Ureter (tissue), 1 donor: ENCODE measurements around the gene DPYSL3. TPM values are rescaled to one million over a fixed set of nuclear protein-coding genes. Genes with fewer than 3 reads are reported as not detected.
"Not testable (repeated sequence)": the region's sequence is repeated elsewhere in the genome, so short reads cannot be mapped to it uniquely, and the experiment has no call there.

ENCODE experiments used
- DNase-seq: peaks from one replicate; pipeline ENCODE4 v3.0.0-alpha.2; 2020; ENCODE audit warnings: low spot score
- total RNA-seq: library from RNA; stranded (reverse); gene quantifications from one replicate; pipeline ENCODE4 v1.2.4, GENCODE V29; 2023
- donor health status: DM: yes; HTN: yes; CAD: no.

The DPYSL3 gene
- 130 TPM for total RNA-seq

DNA sequence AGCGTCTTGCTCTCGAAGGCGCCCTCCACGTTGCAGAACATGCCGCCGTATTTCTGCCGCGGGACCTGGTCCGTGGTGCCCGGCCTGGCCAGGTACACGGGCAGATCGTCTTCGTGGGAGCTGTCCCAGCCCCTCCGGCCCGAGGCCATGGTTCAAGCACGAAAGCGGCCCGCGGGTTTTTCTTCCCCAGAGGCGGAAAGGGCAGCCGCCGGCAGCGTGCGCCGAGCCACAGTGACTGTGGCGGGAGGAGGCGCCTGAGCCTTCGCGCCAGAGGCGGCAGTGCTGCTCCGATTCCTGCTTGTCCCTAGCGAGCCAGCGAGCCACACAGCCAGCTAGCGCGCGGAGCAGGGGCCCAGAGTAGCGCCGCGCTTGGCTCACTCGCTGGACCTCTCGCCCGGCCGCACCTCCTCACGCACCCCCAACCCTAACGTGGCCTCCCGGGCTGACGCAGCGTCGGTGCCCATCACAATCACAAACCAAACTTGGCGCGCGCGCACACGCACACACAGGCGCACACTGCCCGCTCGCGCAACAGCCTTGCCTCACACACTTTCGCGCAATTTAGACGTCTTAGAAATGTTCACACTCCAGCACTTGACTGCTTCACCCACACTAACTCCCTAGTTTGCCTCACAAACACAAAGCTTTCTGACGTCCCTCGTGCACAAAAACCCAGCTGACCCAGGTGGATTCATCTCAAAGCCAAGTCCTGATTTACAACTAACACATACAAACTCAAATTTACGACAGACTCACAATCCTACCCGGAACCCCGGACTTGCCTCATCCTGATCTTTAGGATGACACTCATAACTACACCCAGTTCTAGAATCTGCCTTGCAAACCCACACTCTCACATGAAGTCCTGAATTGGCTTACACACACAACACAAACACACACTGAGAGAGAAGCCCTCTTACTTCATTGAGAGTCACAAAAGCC lies at the start of gene DPYSL3:
DPYSL3 (minus strand) TSS at position 359 of the 942 bp plus-strand sequence; CDS start at position 149, 210 bp downstream.
- DNase-seq: peak; percentile 80

DNA sequence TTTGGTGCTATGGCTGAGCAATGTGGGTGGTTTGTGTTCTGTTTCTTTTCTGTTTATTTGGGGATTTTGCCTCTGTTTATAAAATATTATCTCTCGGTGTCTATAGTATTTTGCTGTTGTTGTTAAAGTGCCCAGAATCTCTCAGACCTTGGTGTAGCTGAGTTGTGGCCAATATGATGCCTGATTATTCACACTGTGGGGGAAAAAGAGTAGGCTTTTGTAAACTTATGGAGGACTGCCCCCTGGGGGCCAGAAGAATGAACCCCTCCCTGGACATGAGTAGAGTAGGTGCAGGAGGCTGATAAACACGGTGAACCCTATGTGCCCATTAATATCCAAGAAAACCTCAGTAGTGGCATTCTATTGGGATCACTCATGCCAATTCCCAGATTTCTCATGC lies 49.0 kb upstream of the DPYSL3 start:
- peak; percentile 68 for DNase-seq

DNA sequence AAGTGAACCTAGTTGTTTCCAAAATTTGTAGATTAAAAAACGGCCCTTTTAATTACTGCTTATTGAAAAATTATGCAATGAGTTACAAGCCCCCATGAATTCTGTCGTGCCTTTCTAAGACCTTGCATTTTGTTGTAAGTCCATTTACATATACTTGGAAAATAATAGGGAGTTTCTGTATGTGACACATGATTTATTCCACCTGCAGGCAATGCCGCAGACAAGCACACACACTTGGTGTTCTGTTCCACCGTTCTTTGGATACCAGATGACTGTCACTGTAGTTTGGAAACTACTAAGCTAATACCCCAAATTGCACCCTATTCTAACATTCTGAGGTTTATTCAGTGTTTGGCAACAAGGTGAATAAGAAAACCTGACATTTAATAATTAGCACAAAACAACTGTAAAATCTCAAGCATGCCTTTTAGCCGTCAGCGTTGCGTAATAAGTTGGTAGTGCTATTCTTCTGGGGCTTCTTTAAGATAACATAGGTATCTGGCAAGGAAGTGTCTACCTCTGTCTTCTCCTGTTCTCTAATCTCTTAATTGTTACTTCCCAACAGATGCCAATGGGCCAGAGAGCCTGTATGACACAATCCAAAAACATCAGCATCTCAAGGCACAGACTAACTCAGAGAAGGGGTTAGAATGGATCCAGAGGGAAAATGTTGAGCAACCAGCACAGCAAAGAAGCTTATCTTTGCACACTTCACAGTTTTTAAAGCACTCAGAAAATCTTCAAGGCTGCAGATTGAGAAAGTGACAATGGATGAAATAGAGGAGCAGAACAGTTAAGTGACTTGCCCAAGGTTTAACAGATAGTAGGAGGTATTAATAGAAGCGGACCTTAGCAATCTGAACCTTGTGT lies 48.2 kb upstream of the DPYSL3 start:
- DNase-seq: no peak

DNA sequence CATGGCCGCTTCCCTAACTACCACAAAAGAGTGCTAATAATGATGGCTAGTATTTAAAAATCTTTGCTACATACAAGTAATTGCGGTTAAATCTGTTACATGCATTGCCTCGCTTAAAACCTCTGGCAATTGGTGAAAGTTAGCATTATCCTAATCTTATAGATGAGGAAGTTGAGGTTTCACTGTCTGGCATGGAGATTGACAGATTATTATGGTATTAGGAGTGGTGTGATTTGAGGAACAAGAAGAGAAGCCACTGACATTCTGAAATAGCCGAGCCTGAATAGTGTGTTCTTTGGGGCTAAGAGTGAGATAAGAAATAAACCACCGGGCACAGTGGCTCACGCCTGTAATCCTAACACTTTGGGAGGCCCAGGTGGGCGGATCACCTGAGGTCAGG lies 45.3 kb upstream of the DPYSL3 start:
- DNase-seq: no peak

DNA sequence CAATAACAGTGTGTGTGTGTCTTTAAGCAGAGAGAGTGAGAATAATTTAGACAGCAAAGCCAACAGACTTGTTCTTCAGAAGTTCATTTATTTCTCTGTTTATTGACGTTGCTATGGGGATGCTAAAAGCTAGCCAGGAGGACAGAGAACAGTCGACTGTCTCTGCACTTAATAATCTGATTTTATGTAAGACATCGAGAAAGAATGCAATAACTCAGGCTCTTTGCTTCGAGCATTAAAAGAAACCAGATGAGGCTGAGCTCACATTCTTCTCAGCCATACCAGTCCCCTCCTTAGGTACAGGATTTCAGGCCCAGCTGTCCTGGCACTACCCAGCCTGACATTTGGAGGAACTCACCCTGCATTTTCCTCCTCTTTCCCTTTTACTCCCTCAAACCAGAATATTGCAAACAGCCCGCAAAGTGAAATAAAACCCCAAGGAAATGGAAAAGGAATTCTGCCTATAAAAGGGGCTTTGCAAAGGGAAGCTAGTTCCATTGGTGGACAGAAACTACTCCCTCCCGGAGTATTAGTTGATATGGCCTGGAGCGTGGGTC lies 44.5 kb upstream of the DPYSL3 start:
- DNase-seq: no peak

DNA sequence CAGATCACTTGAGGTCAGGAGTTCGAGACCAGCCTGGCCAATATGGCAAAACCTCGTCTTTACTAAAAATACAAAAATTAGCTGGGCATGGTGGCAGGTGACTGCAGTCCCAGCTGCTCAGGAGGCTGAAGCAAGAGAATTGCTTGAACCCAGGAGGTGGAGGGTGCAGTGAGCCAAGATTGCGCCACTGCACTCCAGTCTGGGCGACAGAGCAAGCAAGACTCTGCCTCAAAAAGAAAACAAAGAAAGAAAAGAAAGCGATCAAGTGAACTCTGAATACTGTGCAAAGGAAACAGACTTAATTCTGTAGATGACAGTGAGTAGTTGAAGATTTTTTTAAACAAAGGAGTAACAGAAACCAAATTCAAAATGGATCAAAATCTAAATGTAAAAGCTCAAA lies 43.9 kb upstream of the DPYSL3 start:
- not testable (repeated sequence) for DNase-seq

DNA sequence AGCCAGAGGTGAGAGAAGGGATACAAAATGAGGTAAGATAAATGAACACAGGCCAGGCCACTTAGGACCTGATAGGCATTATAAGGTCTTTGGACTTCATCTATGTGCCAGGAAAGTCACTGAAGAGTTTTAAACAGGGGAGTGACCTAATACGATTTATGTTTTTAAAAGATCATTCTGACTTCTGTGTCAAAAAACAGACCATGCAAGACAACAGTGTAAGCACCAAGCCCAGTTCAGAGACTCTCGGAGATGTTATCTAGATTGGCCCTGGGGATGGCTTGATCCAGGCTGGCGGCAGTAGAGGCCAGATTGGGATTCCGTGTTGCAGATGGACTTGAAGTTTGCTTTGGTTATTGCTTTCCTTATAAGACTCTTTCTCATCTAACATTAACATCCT lies 43.0 kb upstream of the DPYSL3 start:
- DNase-seq: no peak

DNA sequence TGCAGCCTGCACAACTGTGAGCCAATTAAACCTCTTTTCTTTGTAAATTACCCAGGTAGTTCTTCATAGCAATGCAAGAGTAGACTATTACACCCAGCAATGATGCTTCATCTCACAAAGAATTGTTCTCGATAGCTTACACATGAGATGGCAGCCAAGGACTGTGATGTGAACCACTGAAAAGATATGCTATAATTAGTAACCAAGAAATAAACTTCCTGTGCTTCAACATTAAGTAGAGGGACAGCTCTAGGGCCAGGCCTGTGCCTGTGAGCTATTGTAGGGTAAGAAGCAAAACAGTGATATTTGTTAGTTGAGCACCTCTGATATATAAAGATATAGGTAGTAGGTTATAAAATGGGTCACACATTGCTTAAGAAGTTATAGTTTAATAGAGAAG lies 41.8 kb upstream of the DPYSL3 start:
- no peak for DNase-seq

DNA sequence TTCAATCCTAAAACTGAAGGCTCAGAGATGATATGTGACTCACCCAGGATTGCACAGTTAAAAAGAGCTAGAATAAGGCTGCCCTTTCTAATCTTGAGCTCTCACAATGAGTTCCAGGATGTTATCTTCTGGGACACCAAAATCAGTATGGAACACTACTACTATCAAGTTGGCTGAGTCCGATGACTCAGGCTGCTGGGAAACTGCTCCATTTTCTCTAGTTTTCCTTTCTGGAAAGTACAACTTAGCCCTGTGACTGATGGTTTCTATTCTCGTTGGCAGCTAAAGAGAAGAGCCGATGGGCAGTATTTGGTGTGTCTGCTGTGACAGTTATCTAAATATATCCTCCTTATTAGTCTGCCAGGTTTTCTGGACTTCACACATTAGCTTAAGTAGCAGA lies 37.9 kb upstream of the DPYSL3 start:
- no peak for DNase-seq

DNA sequence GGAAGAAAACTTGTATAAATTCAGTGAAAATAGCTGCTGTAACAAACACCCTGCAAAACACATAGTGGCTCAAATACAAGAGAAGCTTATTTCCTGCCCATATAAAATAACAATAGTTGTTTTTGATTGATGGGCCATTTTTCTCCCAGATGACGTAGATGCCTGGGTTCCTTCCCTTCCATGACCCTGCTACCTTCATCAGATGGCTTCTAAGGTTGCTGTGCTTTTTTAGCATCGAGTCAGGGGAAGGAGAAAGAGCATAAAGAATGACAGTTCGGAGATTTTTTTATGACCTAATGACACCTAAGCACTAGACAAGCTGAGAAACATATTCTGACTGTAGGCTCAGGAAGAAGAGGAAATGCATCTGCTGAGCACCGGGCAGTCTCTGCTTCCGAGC lies 34.7 kb upstream of the DPYSL3 start:
- no peak for DNase-seq

DNA sequence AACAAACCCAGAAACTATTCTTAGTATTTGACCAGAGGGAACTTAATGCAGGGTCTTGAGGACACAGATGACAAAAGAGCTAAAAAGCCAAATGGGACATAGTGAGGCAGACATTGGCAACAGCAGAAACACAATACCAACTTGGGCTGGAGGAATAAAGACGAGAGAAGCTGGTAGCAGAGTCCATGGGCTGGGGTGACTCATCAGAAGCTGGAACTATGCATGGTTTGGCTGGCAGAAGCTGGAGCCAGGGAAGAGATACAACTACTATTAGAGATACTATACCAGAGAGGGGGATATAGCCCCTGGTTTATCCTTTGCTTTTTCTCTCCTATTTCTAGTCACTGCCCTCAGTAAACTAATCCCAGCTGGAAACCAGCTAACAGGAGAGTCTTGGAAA lies 29.2 kb upstream of the DPYSL3 start:
- DNase-seq: no peak

DNA sequence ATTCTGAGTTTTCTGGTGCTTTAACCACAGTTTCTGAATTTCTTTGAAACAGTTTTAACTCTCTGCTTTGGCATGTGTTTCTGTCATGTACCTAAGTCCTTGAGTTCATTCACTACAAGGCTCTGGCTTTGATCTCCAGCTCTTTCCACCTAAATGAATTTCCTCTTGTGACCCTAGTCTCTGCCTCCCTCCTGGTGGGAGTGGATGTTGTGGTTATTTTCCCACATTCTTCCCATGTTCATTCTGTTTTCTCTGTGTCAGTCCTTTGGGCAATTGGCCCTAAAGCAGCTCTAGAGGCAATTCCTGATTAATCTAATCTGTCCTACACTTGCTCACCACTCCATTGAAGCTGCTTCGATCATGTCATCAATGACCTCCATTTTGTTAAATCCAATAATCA lies 28.4 kb upstream of the DPYSL3 start:
- no peak for DNase-seq

DNA sequence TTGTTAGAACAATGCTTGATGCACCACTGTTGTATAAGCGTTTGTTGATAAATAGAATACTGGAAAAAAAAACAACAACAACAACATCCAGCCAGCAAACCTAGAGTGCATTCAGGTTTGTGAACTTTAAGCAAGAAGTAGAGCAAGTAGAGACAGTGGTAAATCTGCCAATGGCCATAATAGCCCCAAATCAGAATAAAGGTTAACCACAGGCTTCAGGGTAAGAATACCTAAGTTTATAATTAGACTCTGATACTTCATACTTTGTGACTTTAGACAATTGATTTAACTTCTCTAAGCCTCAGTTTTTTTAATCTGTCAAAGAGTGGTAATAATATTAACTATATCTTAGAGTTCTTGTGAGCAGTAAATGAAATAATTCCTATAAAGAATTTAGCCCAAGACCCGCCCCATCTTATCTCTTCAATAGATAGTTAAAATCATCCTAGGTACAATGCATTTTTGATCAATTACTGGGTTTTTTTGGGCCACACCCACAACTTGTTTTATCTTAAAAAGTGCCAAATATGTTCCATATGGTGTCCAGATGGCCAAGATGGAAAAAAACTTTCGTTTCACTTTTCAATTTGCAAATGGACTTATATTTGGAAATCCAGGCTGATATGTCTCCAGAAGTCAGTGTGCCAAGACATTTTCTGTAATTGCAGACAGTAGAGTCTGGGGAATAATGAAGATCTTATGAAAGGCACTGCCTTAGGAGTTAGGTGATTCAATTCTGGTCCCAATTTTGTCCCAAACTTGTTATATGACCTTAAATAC lies 24.5 kb upstream of the DPYSL3 start:
- no peak for DNase-seq

DNA sequence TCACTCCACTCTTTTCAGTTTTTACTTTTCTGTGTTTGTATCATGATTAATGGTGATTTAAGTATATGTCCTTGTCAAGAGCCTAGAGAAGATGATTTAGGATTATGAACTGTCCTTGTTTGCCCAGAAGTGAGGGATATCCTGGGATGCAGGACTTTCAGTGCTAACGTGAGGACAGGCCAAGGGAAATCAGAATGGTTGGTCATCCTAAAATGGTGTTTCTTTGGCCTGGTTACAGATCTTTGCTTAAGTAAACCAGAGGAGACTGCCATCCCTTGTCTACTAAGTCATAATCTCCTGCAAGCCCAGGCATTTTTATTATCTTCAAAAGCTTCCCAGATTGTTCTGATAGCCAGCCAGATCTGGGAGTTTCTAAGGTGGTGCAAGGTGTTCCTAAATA lies 22.3 kb upstream of the DPYSL3 start:
- no peak for DNase-seq

DNA sequence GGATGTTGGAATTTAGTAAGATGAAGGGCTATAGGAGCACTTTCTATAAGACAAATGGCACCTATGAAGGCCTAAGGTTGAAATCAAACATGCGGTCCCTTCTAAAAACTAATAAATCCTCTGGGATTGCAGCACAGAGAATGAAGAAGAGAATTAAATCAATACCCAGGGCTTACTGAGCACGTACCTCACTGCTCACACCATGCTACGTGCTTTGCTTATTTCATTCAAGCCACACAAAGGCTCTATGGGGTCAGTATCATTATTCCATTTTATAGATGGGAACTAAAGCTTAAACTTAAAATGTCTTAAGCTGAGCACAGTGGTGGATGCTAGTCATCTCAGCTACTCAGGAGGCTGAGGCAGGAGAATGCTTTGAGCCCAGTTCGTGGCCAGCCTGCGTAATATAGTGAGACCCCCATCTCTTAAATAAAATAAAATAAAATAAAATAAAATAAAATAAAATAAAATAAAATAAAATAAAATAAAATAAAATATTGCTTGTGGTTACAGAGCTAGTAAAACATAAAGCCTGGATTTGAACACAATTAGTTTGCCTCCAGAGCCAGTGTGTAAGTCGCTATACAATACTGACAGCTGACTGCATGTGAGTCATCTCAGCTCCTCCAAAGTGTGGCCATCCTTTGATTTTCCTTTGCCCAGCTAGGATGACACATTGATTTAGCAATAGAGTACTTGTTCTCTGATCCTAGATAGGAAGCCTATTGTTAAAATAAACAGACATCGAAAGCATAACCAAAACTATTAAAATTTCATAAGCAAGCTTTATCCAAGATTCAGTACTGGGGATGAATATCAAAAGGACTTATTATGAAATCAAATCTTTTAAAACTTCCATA lies 20.9 kb upstream of the DPYSL3 start:
- DNase-seq: no peak

DNA sequence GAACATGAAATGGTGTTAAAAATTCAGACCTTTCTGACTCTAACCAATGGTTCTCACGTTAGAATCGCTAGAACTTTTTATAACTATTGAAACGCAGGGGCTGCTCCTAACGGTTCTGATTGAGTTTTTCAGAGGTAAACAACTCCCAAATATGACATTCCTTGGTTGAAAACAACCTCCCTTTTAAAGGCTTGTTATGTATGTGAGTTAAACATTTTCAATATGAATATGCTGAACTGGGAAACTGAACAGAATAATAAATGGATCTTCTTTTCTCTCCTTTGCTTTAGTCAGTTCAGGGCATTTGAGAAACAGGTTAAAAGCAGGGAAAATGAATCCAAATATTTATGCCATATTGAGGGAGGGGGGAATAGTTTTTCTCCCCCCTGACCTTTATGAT lies 13.2 kb upstream of the DPYSL3 start:
- DNase-seq: no peak

DNA sequence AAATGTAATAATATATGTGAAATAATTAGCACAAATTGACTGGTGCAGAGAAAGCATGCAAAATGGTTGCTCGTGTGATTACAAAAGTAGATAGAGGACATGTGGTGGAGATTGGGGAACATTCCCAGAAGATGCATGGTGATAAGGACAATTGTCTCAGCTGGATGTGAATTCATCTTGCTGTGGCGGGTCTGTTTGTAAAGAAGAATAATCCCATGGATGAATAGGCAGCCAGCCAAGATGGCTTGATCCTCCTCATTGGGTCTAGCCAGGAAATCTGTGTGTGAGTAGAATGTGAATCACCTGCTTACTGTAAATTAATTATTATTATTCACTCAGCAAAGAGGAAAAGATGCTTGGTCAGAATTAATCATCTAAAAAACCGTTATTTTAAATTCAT lies 12.6 kb upstream of the DPYSL3 start:
- no peak for DNase-seq

DNA sequence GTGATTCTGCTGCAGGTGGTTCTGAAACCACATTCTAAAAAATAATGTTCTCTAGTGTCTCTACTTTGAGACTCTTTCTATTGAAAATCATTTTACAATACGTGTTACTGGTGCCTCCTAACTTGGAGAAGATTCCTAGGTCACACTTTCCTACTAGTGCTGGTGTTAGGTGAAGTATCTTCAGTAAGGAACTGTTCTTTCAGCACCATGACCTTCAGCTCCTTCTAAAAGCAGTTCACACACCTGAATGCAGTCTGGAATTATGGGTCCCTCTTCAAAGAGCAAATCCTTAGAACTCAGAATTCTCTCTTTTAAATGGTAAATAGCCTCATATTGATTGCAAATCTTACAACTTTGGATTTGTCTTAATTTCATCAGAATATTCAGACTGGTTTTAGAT lies 10.6 kb upstream of the DPYSL3 start:
- no peak for DNase-seq

DNA sequence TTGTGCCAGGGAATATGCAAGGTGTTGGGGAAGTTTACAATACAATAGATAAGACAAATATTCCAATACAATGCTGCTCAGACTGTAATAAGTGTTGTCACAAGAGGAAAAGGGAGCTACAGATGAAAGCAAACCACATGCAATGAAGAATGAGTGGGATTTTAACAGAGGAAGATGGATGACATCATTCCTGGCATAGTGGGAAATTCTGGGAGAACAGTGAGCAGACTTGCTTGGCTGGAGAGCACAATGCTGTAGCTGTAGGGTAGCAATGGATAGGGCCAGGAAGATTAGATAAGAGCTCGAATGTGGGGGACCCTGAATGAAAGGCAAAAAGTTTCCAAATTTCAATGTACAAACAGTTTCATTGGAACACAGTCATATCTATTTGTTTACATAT lies 9.5 kb upstream of the DPYSL3 start:
- no peak for DNase-seq

DNA sequence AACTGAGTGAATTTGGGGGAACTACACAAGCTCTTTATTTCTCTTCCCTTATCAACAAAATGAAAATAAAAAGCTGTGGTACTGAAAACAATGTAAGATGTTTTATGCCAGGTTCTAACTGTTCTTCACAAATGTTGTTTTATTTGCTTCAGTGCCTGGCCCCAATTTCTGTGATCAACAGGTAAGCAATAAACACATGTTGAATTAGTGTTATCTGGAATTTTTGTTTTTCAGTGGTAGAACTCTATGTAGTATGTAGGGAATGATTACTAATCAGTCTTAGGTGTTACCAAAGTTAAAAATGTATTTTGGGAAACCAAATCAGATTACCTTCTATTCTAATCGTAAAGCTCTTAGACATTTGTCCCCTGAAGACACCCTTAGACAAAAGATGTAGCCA lies 7.5 kb upstream of the DPYSL3 start:
- no peak for DNase-seq

DNA sequence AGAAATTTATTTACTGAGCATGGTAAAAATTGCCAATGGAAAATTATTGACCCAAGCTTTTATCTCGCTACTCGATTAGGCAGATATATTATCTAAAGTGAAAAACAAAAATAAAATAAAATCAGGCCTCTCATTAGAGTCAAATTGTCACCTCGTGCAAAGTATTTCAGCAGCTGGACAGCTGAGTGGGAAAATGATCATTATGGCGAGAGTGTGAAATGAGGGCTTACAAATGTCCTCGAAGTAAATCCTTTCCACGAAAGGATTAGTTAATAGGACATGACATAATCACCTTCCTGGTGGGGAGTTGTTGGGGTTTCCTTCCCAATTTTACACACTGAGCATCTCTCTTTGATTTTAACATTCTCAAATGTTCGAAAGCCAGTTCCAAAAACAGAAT lies 5.4 kb upstream of the DPYSL3 start:
- DNase-seq: no peak
